Ascending aorta (tissue), 2 donors: ENCODE measurements around the gene TCF15. TPM values are rescaled to one million over a fixed set of nuclear protein-coding genes. Genes with fewer than 3 reads are reported as not detected.
"Not testable (repeated sequence)": the region's sequence is repeated elsewhere in the genome, so short reads cannot be mapped to it uniquely, and the experiment has no call there.

Source experiments
- DNase-seq, 2 donors: peaks; one replicate each; pipeline ENCODE4 v3.0.0-alpha.2; 2019; ENCODE audit warnings: low spot score in 2 of 2
- H3K27ac ChIP-seq, 2 donors: fragments of 200-600 bp; sonication (generic); one replicate each; pipeline ENCODE4 v1.5.1; 2016 to 2017; ENCODE audit warnings: mild to moderate bottlenecking in 1 of 2
- H3K27me3 ChIP-seq: fragments of 200-600 bp; sonication (generic); one replicate; pipeline ENCODE4 v1.5.1; 2017
- H3K36me3 ChIP-seq, 2 donors: fragments of 200-600 bp; sonication (generic); one replicate each; pipeline ENCODE4 v1.5.1; 2016
- H3K4me1 ChIP-seq, 2 donors: fragments of 200-600 bp; sonication (generic); one replicate each; pipeline ENCODE4 v1.5.1; 2016 to 2017; ENCODE audit warnings: mild to moderate bottlenecking in 1 of 2
- H3K4me3 ChIP-seq, 2 donors: fragments of 200-600 bp; sonication (generic); one replicate each; pipeline ENCODE4 v1.5.1; 2016 to 2017; ENCODE audit warnings: mild to moderate bottlenecking in 1 of 2
- H3K9me3 ChIP-seq, 2 donors: fragments of 200-600 bp; sonication (generic); one replicate each; pipeline ENCODE4 v1.5.1; 2016
- intact Hi-C: fragments of 100-400 bp; cut with DNase I; formaldehyde crosslinking; loops from one replicate; pipeline ENCODE4 v1.15.1; 2023
- total RNA-seq: library from RNA; depleted of rRNA; stranded (reverse); fragments of >200 nt; gene quantifications from one replicate; pipeline ENCODE4 v1.1.0, GENCODE V29; 2016
- TF ChIP-seq, protein P1 (sequence below), 3 experiments: fragments of 200-600 bp in 2 of 3; fragments of 450-650 bp in 1 of 3; sonication (generic) in 2 of 3; IDR thresholded peaks; one replicate each; pipeline ENCODE4 v1.5.1; 2016 to 2019; ENCODE audit warnings: antibody characterized with exemption in 3 of 3, mild to moderate bottlenecking in 1 of 3, moderate library complexity in 1 of 3

The TCF15 gene
- total RNA-seq, 1 donor from 2014 or later = 8.3 TPM

GRCh38 chr20:645318-646106 is 35.4 kb upstream of the TCF15 start:
- Histone ChIP-seq H3K36me3 (peaks cover 22 to 33% of the 10 kb centered on the region in 2 donors), H3K4me3 (no peak overlapping the region), H3K27ac (no peak overlapping the region), H3K4me1 (peaks cover 2 to 3% of the 10 kb centered on the region in 2 donors), H3K9me3 (peaks cover 0 to 8% of the 10 kb centered on the region in 2 donors), H3K27me3 (no peaks in the 10 kb centered on the region)
- intact Hi-C loops = no loop called here
- DNase-seq = peak in 1 of 2 donors; percentile 72
- TF ChIP-seq, protein P1, sequence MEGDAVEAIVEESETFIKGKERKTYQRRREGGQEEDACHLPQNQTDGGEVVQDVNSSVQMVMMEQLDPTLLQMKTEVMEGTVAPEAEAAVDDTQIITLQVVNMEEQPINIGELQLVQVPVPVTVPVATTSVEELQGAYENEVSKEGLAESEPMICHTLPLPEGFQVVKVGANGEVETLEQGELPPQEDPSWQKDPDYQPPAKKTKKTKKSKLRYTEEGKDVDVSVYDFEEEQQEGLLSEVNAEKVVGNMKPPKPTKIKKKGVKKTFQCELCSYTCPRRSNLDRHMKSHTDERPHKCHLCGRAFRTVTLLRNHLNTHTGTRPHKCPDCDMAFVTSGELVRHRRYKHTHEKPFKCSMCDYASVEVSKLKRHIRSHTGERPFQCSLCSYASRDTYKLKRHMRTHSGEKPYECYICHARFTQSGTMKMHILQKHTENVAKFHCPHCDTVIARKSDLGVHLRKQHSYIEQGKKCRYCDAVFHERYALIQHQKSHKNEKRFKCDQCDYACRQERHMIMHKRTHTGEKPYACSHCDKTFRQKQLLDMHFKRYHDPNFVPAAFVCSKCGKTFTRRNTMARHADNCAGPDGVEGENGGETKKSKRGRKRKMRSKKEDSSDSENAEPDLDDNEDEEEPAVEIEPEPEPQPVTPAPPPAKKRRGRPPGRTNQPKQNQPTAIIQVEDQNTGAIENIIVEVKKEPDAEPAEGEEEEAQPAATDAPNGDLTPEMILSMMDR (IDR thresholded peaks at IDR 0.05) = peak; percentile 62 to 80 (median 75)

DNA sequence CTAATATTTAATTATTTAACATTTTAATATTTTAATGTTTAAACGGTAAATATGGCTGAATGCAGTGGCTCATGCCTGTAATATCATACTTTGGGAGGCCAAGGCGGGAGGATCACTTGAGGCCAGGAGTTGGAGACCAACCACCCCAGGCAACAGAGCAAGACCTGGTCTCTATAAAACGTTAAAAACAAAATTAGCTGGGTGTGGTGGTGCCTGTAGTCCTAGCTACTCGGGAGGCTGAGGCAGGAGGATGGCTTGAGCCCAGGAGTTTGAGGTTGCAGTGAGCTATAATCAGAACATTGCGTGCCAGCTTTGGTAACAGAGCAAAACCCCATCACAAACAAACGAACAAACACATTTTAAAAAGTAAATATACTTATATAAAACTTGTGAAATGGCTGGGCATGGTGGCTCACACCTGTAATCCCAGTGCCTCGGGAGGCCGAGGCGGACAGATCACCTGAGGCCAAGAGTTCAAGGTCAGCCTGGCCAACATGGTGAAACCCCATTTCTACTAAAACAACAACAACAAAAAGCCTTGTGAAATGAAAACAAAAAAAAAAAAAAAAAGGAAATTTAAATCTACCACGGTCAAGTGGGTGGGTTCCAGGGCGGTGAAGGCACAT is 34.7 kb upstream of the TCF15 start:
- H3K4me3 ChIP-seq = no peak overlapping the region
- peaks cover 20 to 32% of the 10 kb centered on the region in 2 donors for H3K36me3 ChIP-seq
- H3K27ac ChIP-seq = no peak overlapping the region
- H3K9me3 ChIP-seq = peaks cover 0 to 8% of the 10 kb centered on the region in 2 donors
- H3K4me1 ChIP-seq = peaks cover 2 to 3% of the 10 kb centered on the region in 2 donors
- no peaks in the 10 kb centered on the region for H3K27me3 ChIP-seq
- intact Hi-C loops = loop anchor here (5.0 kb wide), 1 partner anchor 283 kb away; no protein-coding TSS in a partner anchor
- no peak for DNase-seq
- TF ChIP-seq, protein P1 (IDR thresholded peaks at IDR 0.05) = no peak

DNA sequence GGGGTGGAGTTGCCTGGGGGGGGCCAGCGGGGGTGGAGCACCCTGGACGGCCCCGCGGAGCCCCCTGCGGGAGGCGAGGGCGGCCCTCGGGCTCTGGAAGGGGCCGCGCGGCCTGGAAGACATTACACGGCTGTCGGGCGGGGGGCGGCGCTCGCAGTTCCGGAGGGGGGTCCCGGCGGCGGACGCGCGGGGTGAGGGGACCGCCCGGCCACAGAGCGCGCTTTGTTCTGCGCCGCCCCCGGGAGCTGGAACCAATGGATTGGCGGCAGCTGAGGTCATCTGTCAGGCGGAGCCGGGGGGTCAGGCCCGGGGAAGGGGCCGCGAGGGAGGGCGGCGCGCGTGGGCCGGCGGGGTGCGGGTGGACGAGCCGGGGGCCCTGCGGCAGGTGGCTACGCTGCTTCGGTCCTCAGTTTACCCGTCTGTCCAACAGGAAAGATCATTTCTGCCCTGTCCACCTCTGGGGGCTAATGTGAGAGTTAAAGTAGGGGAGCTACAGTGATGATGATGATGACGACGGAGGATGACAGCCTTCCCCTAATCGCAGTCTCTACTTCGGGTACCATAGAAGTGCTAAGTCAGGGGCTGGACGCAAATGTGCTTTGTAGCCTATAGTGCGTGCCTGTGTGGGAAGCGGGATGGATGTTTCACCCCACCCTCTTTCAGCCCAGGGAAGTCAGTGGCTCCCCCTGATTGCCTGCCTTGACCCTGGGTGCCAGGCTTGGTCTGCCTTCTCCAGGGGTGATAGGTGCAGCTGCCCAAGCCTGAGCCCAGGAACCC is 32.5 kb upstream of the TCF15 start:
- peaks cover 2 to 3% of the 10 kb centered on the region in 2 donors for H3K4me1 ChIP-seq
- no peak overlapping the region for H3K27ac ChIP-seq
- H3K36me3 ChIP-seq = peaks cover 7 to 9% of the 10 kb centered on the region in 2 donors
- no peaks in the 10 kb centered on the region for H3K27me3 ChIP-seq
- DNase-seq = no peak
- intact Hi-C loops = loop anchor here (5.0 kb wide), 1 partner anchor 280 kb away; no protein-coding TSS in a partner anchor
- TF ChIP-seq, protein P1 (IDR thresholded peaks at IDR 0.05) = no peak
- peak overlapping the region; percentile 24 to 60 for H3K4me3 ChIP-seq
- H3K9me3 ChIP-seq = no peaks in the 10 kb centered on the region

- H3K36me3 ChIP-seq, H3K27ac ChIP-seq, H3K9me3 ChIP-seq, H3K4me1 ChIP-seq, H3K27me3 ChIP-seq, DNase-seq: not testable (repeated sequence)
- H3K4me3 ChIP-seq = peak overlapping the region; percentile 24 to 60
- intact Hi-C loops = loop anchor here (5.0 kb wide), 1 partner anchor 280 kb away; no protein-coding TSS in a partner anchor
Measured at GRCh38 chr20:642013-642397, 31.9 kb upstream of the TCF15 start.

DNA sequence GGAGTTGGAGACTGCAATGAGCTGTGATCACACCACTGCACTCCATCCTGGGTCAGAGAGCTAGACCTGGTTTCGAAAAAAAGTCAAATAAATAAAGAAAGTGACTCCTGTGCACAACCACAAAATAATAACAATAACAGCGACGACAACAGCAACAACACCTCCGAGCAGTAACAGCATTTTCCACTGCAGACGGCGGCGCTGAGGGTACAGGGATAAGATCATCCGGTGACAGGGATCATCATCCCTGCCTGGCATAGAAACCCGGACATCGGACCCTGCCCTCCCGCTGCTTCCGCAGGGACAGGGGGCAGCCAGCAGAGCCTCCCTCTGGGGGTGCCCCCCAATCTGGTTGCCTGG is 31.4 kb upstream of the TCF15 start:
- no peaks in the 10 kb centered on the region for H3K27me3 ChIP-seq
- H3K9me3 ChIP-seq = no peaks in the 10 kb centered on the region
- H3K4me3 ChIP-seq = no peak overlapping the region
- no peak for DNase-seq
- intact Hi-C loops = loop anchor here (5.0 kb wide), 1 partner anchor 279 kb away; no protein-coding TSS in a partner anchor
- TF ChIP-seq, protein P1 (IDR thresholded peaks at IDR 0.05) = no peak
- no peak overlapping the region for H3K27ac ChIP-seq
- H3K4me1 ChIP-seq = peaks cover 2 to 3% of the 10 kb centered on the region in 2 donors
- H3K36me3 ChIP-seq = no peaks in the 10 kb centered on the region
